ENCODE data around the gene GHR.

- TF ChIP-seq CTCF (IDR thresholded peaks at IDR 0.05) (no peak), POLR2A (IDR thresholded peaks at IDR 0.05) (no peak)
Observed at GRCh38 chr5:42579320-42579719, 156.1 kb downstream of the GHR start.
